OCI-LY3 (cell line): ENCODE data around the gene ZNF655.

Source experiments
- CTCF ChIP-seq: fragments of 200-600, 300-600 bp; sonication (generic); IDR thresholded peaks from 2 replicates; pipeline ENCODE4 v1.5.1; 2014; ENCODE audit warnings: antibody characterized with exemption, low read length, low read depth
- EZH2phosphoT487 ChIP-seq: fragments of 200-600 bp; shearing (Covaris generic); IDR thresholded peaks from 2 replicates; pipeline ENCODE4 v1.6.1; 2018; ENCODE audit warnings: antibody characterized with exemption, mixed run types, low read depth

- TF ChIP-seq CTCF = no peak
- no peak for TF ChIP-seq EZH2phosphoT487
Observed at GRCh38 chr7:99618726-99619125, 60.3 kb downstream of the ZNF655 start.
